Naive thymus-derived CD4-positive, alpha-beta T cell (primary cell): ENCODE results near the gene GNA12. TPM values are rescaled to one million over a fixed set of nuclear protein-coding genes. Genes with fewer than 3 reads are reported as not detected.
"Not testable (repeated sequence)": the region's sequence is repeated elsewhere in the genome, so short reads cannot be mapped to it uniquely, and the experiment has no call there.

Experiments used
- ATAC-seq: fragments of 150-1000 bp; cut with Tn5 transposase; 2 replicates; pipeline ENCODE4 v1.10.0; 2021; ENCODE audit warnings: mild to moderate bottlenecking, moderate library complexity
- CTCF ChIA-PET: fragments of 350-600 bp; sonication (Branson Sonifier 250); formaldehyde crosslinking; loops from one replicate; lab custom pipeline; 2021; ENCODE audit warnings: antibody characterized with exemption; lab: Charles Lee
- POLR2A ChIA-PET: fragments of 350-600 bp; sonication (Branson Sonifier 250); formaldehyde crosslinking; loops from one replicate; lab custom pipeline; 2021; ENCODE audit warnings: antibody characterized with exemption, inconsistent platforms; lab: Charles Lee
- DNase-seq, 9 donors: peaks; one replicate each; pipeline versions ENCODE4 v3.0.0 to v3.0.0-alpha.2; 2020 to 2022; ENCODE audit warnings: mixed read lengths in 1 of 9
- H3K27ac ChIP-seq: one replicate; pipeline ENCODE4 v1.7.0; 2013; ENCODE audit warnings: mild to moderate bottlenecking, low read depth, low read length, moderate library complexity
- H3K27me3 ChIP-seq, 2 donors: one replicate each; pipeline ENCODE4 v1.7.0; 2013; ENCODE audit warnings: low read length in 2 of 2, mild to moderate bottlenecking in 2 of 2, moderate library complexity in 2 of 2; ENCODE audit not compliant: control insufficient read depth in 2 of 2, insufficient read depth in 2 of 2
- H3K36me3 ChIP-seq, 3 experiments: 1 replicate in 2 of 3; 2 replicates in 1 of 3; pipeline ENCODE4 v1.7.0; 2013; ENCODE audit warnings: low read length in 3 of 3, mild to moderate bottlenecking in 3 of 3, moderate library complexity in 1 of 3; ENCODE audit not compliant: insufficient read depth in 3 of 3, control insufficient read depth in 2 of 3
- H3K4me1 ChIP-seq, 2 donors: one replicate each; pipeline ENCODE4 v1.7.0; 2013; ENCODE audit warnings: low read length in 2 of 2, mild to moderate bottlenecking in 2 of 2, moderate library complexity in 1 of 2; ENCODE audit not compliant: control insufficient read depth in 2 of 2, insufficient read depth in 2 of 2
- H3K4me3 ChIP-seq: 2 replicates; pipeline ENCODE4 v1.7.0; 2013; ENCODE audit warnings: mild to moderate bottlenecking, low read length
- H3K9me3 ChIP-seq, 3 experiments: 1 replicate in 2 of 3; 2 replicates in 1 of 3; pipeline ENCODE4 v1.7.0; 2013; ENCODE audit warnings: low read length in 3 of 3; ENCODE audit not compliant: control insufficient read depth in 2 of 3
- H3K27ac Mint-ChIP-seq, 9 donors: one replicate each; pipeline ENCODE4 v1.8.0; 2020 to 2022; ENCODE audit warnings: mixed read lengths in 9 of 9, mild to moderate bottlenecking in 8 of 9, moderate library complexity in 5 of 9, inconsistent platforms in 2 of 9
- H3K27me3 Mint-ChIP-seq, 5 donors: one replicate each; pipeline ENCODE4 v1.8.0; 2021 to 2022; ENCODE audit warnings: mixed read lengths in 5 of 5, mild to moderate bottlenecking in 1 of 5
- H3K36me3 Mint-ChIP-seq, 5 donors: one replicate each; pipeline ENCODE4 v1.8.0; 2020 to 2022; ENCODE audit warnings: mixed read lengths in 5 of 5, mild to moderate bottlenecking in 3 of 5, inconsistent platforms in 1 of 5
- H3K4me1 Mint-ChIP-seq, 7 donors: one replicate each; pipeline ENCODE4 v1.8.0; 2020 to 2022; ENCODE audit warnings: mixed read lengths in 7 of 7, mild to moderate bottlenecking in 3 of 7, inconsistent platforms in 1 of 7
- H3K4me3 Mint-ChIP-seq, 10 donors: one replicate each; pipeline ENCODE4 v1.8.0; 2020 to 2022; ENCODE audit warnings: mild to moderate bottlenecking in 10 of 10, mixed read lengths in 10 of 10, moderate library complexity in 6 of 10, inconsistent platforms in 2 of 10
- H3K9me3 Mint-ChIP-seq, 11 donors: one replicate each; pipeline ENCODE4 v1.8.0; 2020 to 2022; ENCODE audit warnings: mixed read lengths in 11 of 11, mild to moderate bottlenecking in 4 of 11, inconsistent platforms in 1 of 11, moderate library complexity in 1 of 11
- intact Hi-C, 2 donors: fragments of 100-400 bp; cut with micrococcal nuclease; formaldehyde crosslinking; loops; one replicate each; pipeline ENCODE4 v1.15.1; 2023
- polyA plus RNA-seq, 2 donors: library from polyadenylated mRNA; unstranded; fragments of 300-500 nt; fragmentation: Illumina TruSeq; gene quantifications; one replicate each; pipeline ENCODE4 v1.2.3, GENCODE V29; 2021
- total RNA-seq, 6 experiments: library from RNA in 5 of 6; stranded (reverse) in 5 of 6; gene quantifications; 1 replicate in 5 of 6; 2 replicates in 1 of 6; pipeline ENCODE4 v1.2.3 and lab custom pipeline; 2021 to 2026

GNA12 gene
- total and polyA plus RNA-seq, 7 experiments from 2014 or later: 4.2 to 25.7 (median 18.5) TPM

DNA sequence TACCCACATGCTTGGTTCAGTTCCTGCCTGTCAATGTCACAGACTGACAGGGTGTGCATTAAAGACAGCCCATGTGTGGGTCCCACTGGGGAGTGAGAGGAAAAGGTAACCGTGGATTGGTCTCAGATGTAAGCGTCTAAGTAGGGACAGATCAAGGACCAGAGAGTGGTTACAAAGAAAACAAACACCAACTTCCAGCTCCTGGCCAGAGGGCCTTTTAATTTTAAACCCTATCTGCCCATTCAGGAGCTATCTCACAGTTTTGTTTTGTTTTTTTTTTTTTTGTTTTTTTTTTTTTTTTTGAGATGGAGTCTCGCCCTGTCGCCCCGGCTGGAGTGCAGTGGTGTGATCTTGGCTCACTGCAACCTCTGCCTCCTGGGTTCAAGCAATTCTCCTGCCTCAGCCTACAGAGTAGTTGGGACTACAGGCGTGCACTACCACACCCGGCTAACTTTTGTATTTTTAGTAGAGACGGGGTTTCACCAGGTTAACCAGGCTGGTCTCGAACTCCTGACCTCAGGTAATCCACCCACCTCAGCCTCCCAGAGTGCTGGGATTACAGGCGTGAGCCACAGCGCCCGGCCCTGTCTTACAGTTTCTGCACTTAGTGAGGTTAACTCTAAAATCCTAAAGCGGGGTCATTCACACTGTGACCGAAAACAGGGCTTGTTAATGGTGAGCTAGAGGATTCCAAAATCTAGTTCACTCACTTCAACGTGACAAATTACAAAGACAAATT lies 106.9 kb downstream of the GNA12 start:
- H3K4me1 ChIP-seq: peaks cover 0 to 10% of the 10 kb centered on the region in 2 donors
- H3K27me3 Mint-ChIP-seq, ATAC-seq, H3K9me3 ChIP-seq, intact Hi-C loops, DNase-seq, H3K36me3 ChIP-seq, H3K27ac ChIP-seq, H3K4me3 ChIP-seq, H3K9me3 Mint-ChIP-seq, CTCF ChIA-PET, H3K4me3 Mint-ChIP-seq, H3K27me3 ChIP-seq, POLR2A ChIA-PET: not testable (repeated sequence)
- Mint-ChIP-seq H3K4me1 (peaks cover 20 to 43% (median 28%) of the 10 kb centered on the region in 7 donors), H3K36me3 (peaks cover 0 to 23% (median 11%) of the 10 kb centered on the region in 5 donors), H3K27ac (peak overlapping the region in 1 of 9 donors; percentile 12)

DNA sequence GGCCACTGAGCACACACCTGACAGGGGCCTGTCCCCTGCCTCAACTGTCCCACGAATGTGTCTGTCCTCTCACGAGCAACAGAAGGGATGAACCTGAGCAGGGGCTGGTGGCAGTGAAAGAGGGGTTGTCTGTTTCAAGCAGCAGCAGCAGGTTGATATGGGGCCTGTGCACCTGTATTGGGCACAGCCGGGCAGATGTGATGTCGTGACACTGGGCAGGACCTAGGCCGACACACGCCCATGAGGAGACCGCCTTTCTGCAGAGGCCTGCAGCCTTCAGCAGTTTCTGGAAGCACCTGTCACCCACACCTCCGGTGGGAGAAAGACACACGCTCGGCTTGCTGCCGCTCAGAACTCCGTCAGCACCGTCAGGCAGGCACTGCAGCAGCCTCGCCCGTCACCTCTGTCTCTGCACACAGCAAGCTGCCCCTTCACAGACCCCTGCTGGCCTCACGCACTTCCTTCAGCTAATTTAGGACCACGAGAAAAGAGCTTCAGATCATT lies 107.6 kb downstream of the GNA12 start:
- Mint-ChIP-seq H3K36me3 (peaks cover 0 to 30% (median 18%) of the 10 kb centered on the region in 5 donors), H3K27ac (peak overlapping the region in 1 of 9 donors; percentile 12), H3K4me3 (no peak overlapping the region), H3K27me3 (no peaks in the 10 kb centered on the region), H3K9me3 (no peaks in the 10 kb centered on the region), H3K4me1 (peaks cover 26 to 43% (median 28%) of the 10 kb centered on the region in 7 donors)
- H3K9me3 ChIP-seq: no peaks in the 10 kb centered on the region
- POLR2A ChIA-PET: no interaction called here
- ATAC-seq (no peak), DNase-seq (no peak)
- intact Hi-C loops: no loop called here
- H3K36me3 ChIP-seq: peaks cover 0 to 2% (median 0%) of the 10 kb centered on the region in 3 experiments
- peaks cover 0 to 10% of the 10 kb centered on the region in 2 donors for H3K4me1 ChIP-seq
- no peak overlapping the region for H3K4me3 ChIP-seq
- no peak overlapping the region for H3K27ac ChIP-seq
- H3K27me3 ChIP-seq: no peaks in the 10 kb centered on the region
- CTCF ChIA-PET: no interaction called here

DNA sequence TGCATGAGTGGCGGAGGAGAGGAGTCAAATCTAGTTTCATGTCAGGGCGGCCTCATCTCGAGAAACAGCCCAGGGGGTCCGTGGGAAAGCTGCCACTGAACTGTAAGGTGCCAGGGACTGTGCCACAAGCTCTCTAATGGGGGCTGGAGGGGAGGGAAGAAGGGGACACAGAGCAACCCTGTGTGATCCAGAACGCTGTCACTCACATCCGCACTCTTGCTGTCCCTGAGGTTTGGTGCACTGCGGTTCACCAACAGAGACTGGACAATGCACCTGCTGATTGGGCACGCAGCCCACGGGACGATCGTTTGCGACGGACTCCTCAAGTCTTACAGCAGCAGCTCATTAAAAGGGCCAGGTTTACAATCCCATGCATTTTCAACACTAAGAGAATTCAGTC lies 108.4 kb downstream of the GNA12 start:
- Histone ChIP-seq H3K9me3 (no peaks in the 10 kb centered on the region), H3K4me1 (peaks cover 0 to 10% of the 10 kb centered on the region in 2 donors), H3K36me3 (peaks cover 0 to 8% (median 0%) of the 10 kb centered on the region in 3 experiments), H3K27me3 (no peaks in the 10 kb centered on the region), H3K27ac (no peak overlapping the region), H3K4me3 (no peak overlapping the region)
- ChIA-PET CTCF (no interaction called here), POLR2A (no interaction called here)
- Mint-ChIP-seq H3K36me3 (peaks cover 0 to 37% (median 20%) of the 10 kb centered on the region in 5 donors), H3K27ac (peak overlapping the region in 2 of 9 donors; percentile 2 to 56), H3K4me3 (peak overlapping the region in 2 of 10 donors; percentile 27 to 54), H3K9me3 (no peaks in the 10 kb centered on the region), H3K4me1 (peaks cover 26 to 43% (median 30%) of the 10 kb centered on the region in 7 donors), H3K27me3 (no peaks in the 10 kb centered on the region)
- DNase-seq: no peak
- no peak for ATAC-seq
- intact Hi-C loops: no loop called here

DNA sequence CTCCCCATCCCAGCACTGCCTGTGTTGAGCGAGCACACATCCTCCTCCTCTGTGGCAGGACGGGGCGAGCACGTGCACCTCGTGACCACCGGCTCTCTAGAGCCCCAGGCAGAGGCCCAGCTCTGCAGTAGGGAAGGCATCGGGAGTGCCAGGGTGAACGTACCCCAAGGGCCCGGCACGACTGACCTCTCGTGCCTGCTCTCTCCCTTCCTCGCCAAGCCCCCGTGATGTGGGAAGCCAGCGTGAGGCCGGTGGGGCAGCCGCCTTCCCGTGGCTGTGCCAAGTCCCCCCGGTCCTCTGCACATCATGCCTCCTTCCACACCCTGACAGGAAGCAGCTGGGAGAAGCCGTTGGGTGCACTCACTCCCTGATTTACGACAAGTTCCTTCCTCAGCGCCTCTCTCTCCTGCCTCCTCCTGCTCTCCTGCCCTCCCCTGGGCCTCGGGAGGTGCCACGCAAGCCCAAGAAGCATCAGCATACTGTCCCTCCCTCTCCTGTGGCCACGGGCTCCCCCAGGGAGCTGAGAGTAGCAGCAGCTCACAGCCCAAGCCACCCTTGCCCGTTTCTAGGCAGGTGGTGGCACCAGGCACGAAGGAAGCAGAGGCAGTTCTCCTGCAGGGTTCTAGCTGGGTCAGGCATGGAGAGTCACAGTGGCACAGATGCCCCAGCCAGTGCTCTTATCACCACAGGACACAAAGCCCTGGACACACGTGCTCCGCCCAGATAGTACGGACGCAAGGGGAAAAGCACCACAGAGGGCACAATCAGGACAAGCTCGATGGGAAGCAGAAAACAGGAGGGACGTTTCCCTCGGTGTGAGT lies 109.1 kb downstream of the GNA12 start:
- CTCF ChIA-PET: no interaction called here
- H3K9me3 ChIP-seq: no peaks in the 10 kb centered on the region
- DNase-seq: peak in 1 of 9 donors; percentile 14
- H3K4me3 ChIP-seq: no peak overlapping the region
- H3K4me1 Mint-ChIP-seq: peaks cover 26 to 43% (median 28%) of the 10 kb centered on the region in 7 donors
- no peaks in the 10 kb centered on the region for H3K9me3 Mint-ChIP-seq
- intact Hi-C loops: no loop called here
- no peaks in the 10 kb centered on the region for H3K27me3 ChIP-seq
- H3K4me1 ChIP-seq: peaks cover 0 to 10% of the 10 kb centered on the region in 2 donors
- peak overlapping the region in 7 of 10 donors; percentile 27 to 60 (median 47) for H3K4me3 Mint-ChIP-seq
- H3K27me3 Mint-ChIP-seq: no peaks in the 10 kb centered on the region
- H3K27ac Mint-ChIP-seq: peak overlapping the region in 6 of 9 donors; percentile 12 to 67 (median 35)
- ATAC-seq: peak; percentile 62
- POLR2A ChIA-PET: interaction anchor here (0.8 kb wide), 1 partner anchor 24 kb away, joined by 3 read pairs; no protein-coding TSS in a partner anchor
- peaks cover 0 to 45% (median 21%) of the 10 kb centered on the region in 5 donors for H3K36me3 Mint-ChIP-seq
- no peak overlapping the region for H3K27ac ChIP-seq
- peaks cover 0 to 16% (median 0%) of the 10 kb centered on the region in 3 experiments for H3K36me3 ChIP-seq

DNA sequence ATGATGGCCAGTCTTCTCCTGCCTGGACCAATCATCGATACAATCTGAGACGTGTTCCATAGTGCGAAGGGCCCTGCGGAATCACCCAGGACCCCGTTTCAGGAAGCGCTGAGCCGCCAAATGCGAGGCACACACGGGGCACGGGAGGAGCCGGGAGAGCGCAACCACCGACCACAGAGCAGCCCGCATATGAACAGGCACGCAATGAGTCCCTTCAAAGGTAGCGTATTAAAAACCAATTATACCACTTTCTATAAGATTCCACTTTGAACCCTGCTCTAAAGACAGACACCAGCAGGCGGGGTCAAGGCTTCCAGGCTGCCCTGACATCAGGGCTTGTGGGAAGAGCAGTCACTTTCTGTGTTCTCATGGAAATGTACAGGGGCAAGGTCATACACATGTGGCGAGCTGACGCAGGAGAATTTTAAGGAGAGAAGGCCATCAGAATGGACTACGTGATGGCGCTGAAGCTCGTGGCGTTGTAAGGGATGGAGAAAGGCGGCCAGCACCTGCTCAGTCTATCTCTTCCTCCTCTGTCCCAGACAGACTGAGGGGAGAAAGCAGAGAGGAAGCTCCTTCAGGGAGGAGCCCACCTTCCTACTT lies 109.9 kb downstream of the GNA12 start:
- POLR2A ChIA-PET: interaction anchor here (0.9 kb wide), 1 partner anchor 9 kb away, joined by 3 read pairs; no protein-coding TSS in a partner anchor
- H3K27ac Mint-ChIP-seq: peak overlapping the region in 5 of 9 donors; percentile 5 to 62 (median 21)
- intact Hi-C loops: no loop called here

More for the DNA sequence above, 109.9 kb downstream of the GNA12 start:
- peaks cover 26 to 43% (median 28%) of the 10 kb centered on the region in 7 donors for H3K4me1 Mint-ChIP-seq
- no peaks in the 10 kb centered on the region for H3K9me3 ChIP-seq
- no peaks in the 10 kb centered on the region for H3K9me3 Mint-ChIP-seq
- CTCF ChIA-PET: no interaction called here
- H3K27me3 Mint-ChIP-seq: no peaks in the 10 kb centered on the region
- H3K36me3 Mint-ChIP-seq: peaks cover 0 to 50% (median 24%) of the 10 kb centered on the region in 5 donors
- H3K4me1 ChIP-seq: peaks cover 0 to 10% of the 10 kb centered on the region in 2 donors
- no peak overlapping the region for H3K4me3 ChIP-seq
- DNase-seq: no peak
- H3K27ac ChIP-seq: no peak overlapping the region
- peak overlapping the region in 4 of 10 donors; percentile 35 to 60 (median 55) for H3K4me3 Mint-ChIP-seq
- peaks cover 0 to 24% (median 0%) of the 10 kb centered on the region in 3 experiments for H3K36me3 ChIP-seq
- no peaks in the 10 kb centered on the region for H3K27me3 ChIP-seq
- ATAC-seq: peak; percentile 4
